Measurements from ENCODE around the gene KCNK5. TPM values are rescaled to one million over a fixed set of nuclear protein-coding genes. Genes with fewer than 3 reads are reported as not detected.

The KCNK5 gene
- total and polyA plus RNA-seq, 2 of the 8 experiments (the other 6 are each of a cell fraction or from before 2014, with no cell fraction given) = 20.9 to 44.3 TPM

GRCh38 chr6:39199976-39200375 lies 29.3 kb downstream of the KCNK5 start:
- no peak overlapping the region for H3K9ac ChIP-seq (replicated peaks in 1 of 4; ENCODE audit: extremely low read depth in 1 of 4, low read depth in 3 of 4, low read length in 3 of 4)
- TF ChIP-seq SIN3A (conservative IDR thresholded peaks at IDR 0.05 in 1 of 2, IDR thresholded peaks at IDR 0.05 in 1 of 2; ENCODE audit: low read depth in 1 of 2, low read length in 2 of 2) (no peak), EP300 (IDR thresholded peaks at IDR 0.05; ENCODE audit: borderline replicate concordance in 1 of 2, low read depth in 2 of 2, low read length in 2 of 2) (no peak), TAF7 (optimal IDR thresholded peaks at IDR 0.05; ENCODE audit: borderline replicate concordance, low read depth, low read length) (no peak), E2F6 (IDR thresholded peaks at IDR 0.05) (no peak), RNF2 (IDR thresholded peaks at IDR 0.05; ENCODE audit: borderline replicate concordance, low read depth, low read length, missing control alignments, poor library complexity, severe bottlenecking) (no peak), SAP30 (IDR thresholded peaks at IDR 0.05; ENCODE audit: insufficient read depth, insufficient replicate concordance, low read length) (no peak), MAFK (IDR thresholded peaks at IDR 0.05; ENCODE audit: low read depth, low read length) (no peak), FOSL1 (IDR thresholded peaks at IDR 0.05; ENCODE audit: insufficient read depth, low read depth, low read length) (no peak), KDM1A (IDR thresholded peaks at IDR 0.05; ENCODE audit: borderline replicate concordance, low read length) (no peak)
- peaks cover 10 to 16% (median 14%) of the 10 kb centered on the region in 4 experiments; a peak in 7 of 8 replicates for H3K36me3 ChIP-seq (ENCODE audit: control insufficient read depth in 2 of 4, insufficient read depth in 4 of 4, low read length in 3 of 4)
- H4K5ac ChIP-seq (ENCODE audit: insufficient read length, low read depth, low read length) = no peak overlapping the region
- no peak for DNase-seq (ENCODE audit: low read depth in 1 of 2, low spot score in 2 of 2)
- no peaks in the 10 kb centered on the region for H3K23me2 ChIP-seq (ENCODE audit: low read depth, low read length)
- H4K20me1 ChIP-seq (replicated peaks in 1 of 2; ENCODE audit: control insufficient read depth in 1 of 2, insufficient read depth in 2 of 2, low read length in 2 of 2) = peaks cover 20 to 54% of the 10 kb centered on the region in 2 experiments
- CTCF ChIA-PET (ENCODE audit: partially characterized antibody) = interaction anchor here (0.6 to 72.8 kb wide), 10 partner anchors 1 to 96 kb away, joined by 3 to 1738 read pairs (median 6); partner anchors contain the start of genes KCNK17 and KCNK5
- FAIRE-seq = no peak
- no peak overlapping the region for H3K27ac ChIP-seq (ENCODE audit: low read depth, low read length)
- H2BK15ac ChIP-seq (ENCODE audit: low read length) = no peak overlapping the region
- H3K4me2 ChIP-seq (ENCODE audit: insufficient read depth in 1 of 2, low read depth in 2 of 2, low read length in 2 of 2) = no peak overlapping the region
- POLR2A ChIA-PET (ENCODE audit: partially characterized antibody) = interaction anchor here (1.5 kb wide), 1 partner anchor 25 kb away, joined by 3 read pairs; no protein-coding TSS in a partner anchor
- H3K9me3 ChIP-seq (ENCODE audit: insufficient read depth in 2 of 2, low read depth in 1 of 2, low read length in 1 of 2) = no peaks in the 10 kb centered on the region
- no peak overlapping the region for H2AFZ ChIP-seq (ENCODE audit: low read length)
- no peak overlapping the region for H3K23ac ChIP-seq (ENCODE audit: insufficient read length)
- H3K4me1 ChIP-seq (replicated peaks in 1 of 4; ENCODE audit: control insufficient read depth in 3 of 4, insufficient read depth in 4 of 4, low read length in 3 of 4) = peaks cover 9 to 28% (median 23%) of the 10 kb centered on the region in 4 experiments
- no peak overlapping the region for H2BK20ac ChIP-seq (ENCODE audit: low read length)
- WGBS, 2 experiments (ENCODE audit: extremely low coverage in 1 of 2, insufficient coverage in 1 of 2, insufficient read length in 1 of 2, insufficient replicate concordance in 2 of 2, low coverage in 1 of 2, low lambda C conversion rate in 2 of 2, missing lambda C conversion rate in 1 of 2) = 88% methylated on average over 10 of the region's 10 CpGs; no CpG with 5 or more reads in 1 of the 2 experiments
- peaks cover 36% of the 10 kb centered on the region for H3K79me1 ChIP-seq (ENCODE audit: low read depth, low read length)
- H3K14ac ChIP-seq (ENCODE audit: insufficient read length) = no peak overlapping the region
- H4K91ac ChIP-seq (replicated peaks; ENCODE audit: insufficient read length, low read length) = no peak overlapping the region
- no peak overlapping the region for H3K56ac ChIP-seq (replicated peaks; ENCODE audit: insufficient read length, low read depth, low read length)
- H3K4ac ChIP-seq (replicated peaks; ENCODE audit: insufficient read length, low read depth, low read length) = no peak overlapping the region
- no peak overlapping the region for H2BK120ac ChIP-seq (replicated peaks; ENCODE audit: low read depth, low read length)
- H3K27me3 ChIP-seq (replicated peaks in 1 of 4; ENCODE audit: control insufficient read depth in 3 of 4, extremely low read depth in 1 of 4, insufficient read depth in 3 of 4, low read length in 3 of 4) = no peaks in the 10 kb centered on the region
- H2BK5ac ChIP-seq (ENCODE audit: low read depth, low read length) = no peak overlapping the region
- no peak overlapping the region for H2AK5ac ChIP-seq (ENCODE audit: low read depth, low read length)
- peaks cover 9 to 93% of the 10 kb centered on the region in 2 experiments; a peak in 3 of 4 replicates for H3K79me2 ChIP-seq (ENCODE audit: control insufficient read depth in 1 of 2, insufficient read depth in 2 of 2, low read length in 2 of 2)
- no peak overlapping the region for H3K18ac ChIP-seq (ENCODE audit: extremely low read depth, low read length)
- no peak overlapping the region for H2BK12ac ChIP-seq (ENCODE audit: low read depth, low read length)
- no peak overlapping the region for H3K4me3 ChIP-seq (ENCODE audit: extremely low read depth in 1 of 4, insufficient read depth in 2 of 4, low read depth in 3 of 4, low read length in 4 of 4)
- H4K8ac ChIP-seq (ENCODE audit: extremely low read depth, insufficient read depth, low read length) = no peak overlapping the region
